Smooth muscle cell (in vitro differentiated cells): Measurements from ENCODE around the gene PPP2R5A. TPM values are rescaled to one million over a fixed set of nuclear protein-coding genes. Genes with fewer than 3 reads are reported as not detected.
A peak's percentile ranks its signal among the peaks of the same experiment; 100 is the strongest.
"Not testable (repeated sequence)": the region's sequence is repeated elsewhere in the genome, so short reads cannot be mapped to it uniquely, and the experiment has no call there.

Experiments used
- DNase-seq: peaks from one replicate; lab custom pipeline; 2025; ENCODE audit not compliant: unreplicated experiment; lab: John Stamatoyannopoulos, UW
- H2AFZ ChIP-seq: fragments of 200-600 bp; sonication (generic); 2 replicates; pipeline ENCODE4 v1.6.0; 2016; ENCODE audit warnings: antibody characterized with exemption, low read depth, mild to moderate bottlenecking
- H3F3A ChIP-seq: fragments of 200-600 bp; sonication (generic); 2 replicates; pipeline ENCODE4 v1.6.0; 2017; ENCODE audit warnings: antibody characterized with exemption, low read depth
- H3K27ac ChIP-seq: fragments of 200-600 bp; sonication (generic); 2 replicates; pipeline ENCODE4 v1.5.1; 2016; ENCODE audit warnings: low read depth, mild to moderate bottlenecking
- H3K27me3 ChIP-seq: fragments of 200-600 bp; sonication (generic); 2 replicates; pipeline ENCODE4 v1.6.1; 2016; ENCODE audit warnings: low read depth, mild to moderate bottlenecking
- H3K36me3 ChIP-seq: fragments of 200-600 bp; sonication (generic); 2 replicates; pipeline ENCODE4 v1.5.1; 2016; ENCODE audit warnings: low read depth
- H3K4me1 ChIP-seq: fragments of 200-600 bp; sonication (generic); 2 replicates; pipeline ENCODE4 v1.5.1; 2016; ENCODE audit warnings: low read depth
- H3K4me2 ChIP-seq: fragments of 200-600 bp; sonication (generic); 2 replicates; pipeline ENCODE4 v1.6.0; 2016; ENCODE audit warnings: mild to moderate bottlenecking
- H3K4me3 ChIP-seq: fragments of 200-600 bp; sonication (generic); 2 replicates; pipeline ENCODE4 v1.5.1; 2016; ENCODE audit warnings: mild to moderate bottlenecking
- H3K79me2 ChIP-seq: fragments of 200-600 bp; sonication (generic); 2 replicates; pipeline ENCODE4 v1.6.0; 2016; ENCODE audit warnings: low read depth, mild to moderate bottlenecking
- H3K9ac ChIP-seq: fragments of 200-600 bp; sonication (generic); 2 replicates; pipeline ENCODE4 v1.6.0; 2016; ENCODE audit warnings: low read depth
- H3K9me3 ChIP-seq: fragments of 200-600 bp; sonication (generic); replicated peaks from 2 replicates; pipeline ENCODE4 v1.5.1; 2016; ENCODE audit warnings: low read depth
- H4K20me1 ChIP-seq: fragments of 200-600 bp; sonication (generic); 2 replicates; pipeline ENCODE4 v1.6.0; 2016; ENCODE audit warnings: low read depth
- CTCF ChIP-seq: fragments of 200-600 bp; sonication (generic); IDR thresholded peaks from 2 replicates; pipeline ENCODE4 v1.5.1; 2017; ENCODE audit warnings: borderline replicate concordance, mild to moderate bottlenecking, antibody characterized with exemption; ENCODE audit not compliant: insufficient read depth, poor library complexity, severe bottlenecking
- WGBS: methylation state at CpG from one replicate; pipeline ENCODE4 v1.1.7; 2016; ENCODE audit warnings: low lambda C conversion rate; 5-methylcytosine and 5-hydroxymethylcytosine counted together
- polyA plus RNA-seq: library from polyadenylated mRNA; unstranded; fragments of >200 nt; fragmentation: Nextera tagmentation; extraction: Ambion mirVana; gene quantifications from 2 replicates; pipeline ENCODE4 v1.2.1, GENCODE V29; 2016
- total RNA-seq: library from RNA; depleted of rRNA; stranded (reverse); fragments of >200 nt; gene quantifications from 2 replicates; pipeline ENCODE4 v1.2.3, GENCODE V29; 2014

The PPP2R5A gene
- total and polyA plus RNA-seq, 2 experiments from 2014 or later, result 12.3 to 17.6 TPM

GRCh38 chr1:212315184-212315583 is 30.0 kb downstream of the PPP2R5A start:
- Histone ChIP-seq H3F3A (no peaks in the 10 kb centered on the region), H3K4me3 (no peak overlapping the region), H3K9ac (no peak overlapping the region), H3K79me2 (peaks cover 51% of the 10 kb centered on the region), H3K36me3 (no peaks in the 10 kb centered on the region), H3K4me2 (no peak overlapping the region), H3K9me3 (no peaks in the 10 kb centered on the region), H2AFZ (no peak overlapping the region), H3K27me3 (no peaks in the 10 kb centered on the region), H3K4me1 (peaks cover 3% of the 10 kb centered on the region), H4K20me1 (peaks cover 24% of the 10 kb centered on the region), H3K27ac (no peak overlapping the region)
- TF ChIP-seq CTCF, result no peak
- no peak for DNase-seq
- WGBS, result 88% methylated on average over 2 of the region's 2 CpGs

- no peaks in the 10 kb centered on the region for H3K36me3 ChIP-seq
- peaks cover 51% of the 10 kb centered on the region for H3K79me2 ChIP-seq
- no peak overlapping the region for H3K4me2 ChIP-seq
- TF ChIP-seq CTCF, result peak; percentile 11
- no peaks in the 10 kb centered on the region for H3F3A ChIP-seq
- H3K9ac ChIP-seq, result no peak overlapping the region
- no peak overlapping the region for H3K4me3 ChIP-seq
- H3K9me3 ChIP-seq, result no peaks in the 10 kb centered on the region
- no peaks in the 10 kb centered on the region for H3K27me3 ChIP-seq
- peaks cover 24% of the 10 kb centered on the region for H4K20me1 ChIP-seq
- no peak overlapping the region for H3K27ac ChIP-seq
- DNase-seq, result no peak
- H3K4me1 ChIP-seq, result no peaks in the 10 kb centered on the region
- no peak overlapping the region for H2AFZ ChIP-seq
These were observed 30.7 kb downstream of the PPP2R5A start for GRCh38 chr1:212315907-212316306.

GRCh38 chr1:212317916-212318315 is 32.7 kb downstream of the PPP2R5A start:
- no peaks in the 10 kb centered on the region for H3K9me3 ChIP-seq
- peaks cover 33% of the 10 kb centered on the region for H3K79me2 ChIP-seq
- H3K4me1 ChIP-seq, result no peaks in the 10 kb centered on the region
- WGBS, result 98% methylated on average over 2 of the region's 2 CpGs
- no peak overlapping the region for H3K9ac ChIP-seq
- H3K4me3 ChIP-seq, result no peak overlapping the region
- no peaks in the 10 kb centered on the region for H3K27me3 ChIP-seq
- no peaks in the 10 kb centered on the region for H3F3A ChIP-seq
- TF ChIP-seq CTCF, result no peak
- H2AFZ ChIP-seq, result no peak overlapping the region
- H3K36me3 ChIP-seq, result no peaks in the 10 kb centered on the region
- H3K4me2 ChIP-seq, result no peak overlapping the region
- no peak overlapping the region for H3K27ac ChIP-seq
- peaks cover 27% of the 10 kb centered on the region for H4K20me1 ChIP-seq
- DNase-seq, result no peak

GRCh38 chr1:212321031-212321430 is 35.8 kb downstream of the PPP2R5A start:
- not testable (repeated sequence) for H3K9me3 ChIP-seq, H3K4me1 ChIP-seq, DNase-seq, H3K36me3 ChIP-seq, H3K27me3 ChIP-seq, H3K27ac ChIP-seq, H3F3A ChIP-seq, H3K9ac ChIP-seq, H2AFZ ChIP-seq, H3K4me3 ChIP-seq, H3K4me2 ChIP-seq
- 100% methylated on average over 1 of the region's 34 CpGs for WGBS
- peaks cover 17% of the 10 kb centered on the region for H3K79me2 ChIP-seq
- H4K20me1 ChIP-seq, result peaks cover 31% of the 10 kb centered on the region
